ENCODE data around the gene SMTN. TPM values are rescaled to one million over a fixed set of nuclear protein-coding genes. Genes with fewer than 3 reads are reported as not detected.
A peak's percentile ranks its signal among the peaks of the same experiment; 100 is the strongest.

Gene SMTN
- total and polyA plus RNA-seq, 10 of the 15 experiments (the other 5 are each of a cell fraction or from before 2014, with no cell fraction given) = 0.92 to 21.9 (median 4.8) TPM

DNA sequence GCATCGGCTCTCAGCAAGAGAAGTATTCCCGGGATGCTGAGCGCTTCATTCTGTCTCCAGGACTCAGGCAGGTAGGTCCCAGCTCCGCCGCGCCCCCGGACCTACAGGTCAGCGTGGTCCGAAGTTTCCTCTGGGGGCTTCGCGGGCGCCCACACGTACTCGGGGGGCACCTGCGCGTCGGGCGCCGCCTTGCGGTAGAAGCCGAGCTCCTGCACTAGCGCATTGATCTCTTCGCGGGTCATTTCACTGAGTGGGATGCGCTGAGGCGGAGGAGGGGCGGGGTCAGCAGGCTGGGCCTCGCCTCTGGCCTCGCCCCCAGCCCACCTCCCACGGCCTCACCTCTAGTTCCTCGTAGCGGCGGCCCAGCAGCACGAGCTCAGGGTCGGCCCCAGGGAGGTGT, 23.8 kb downstream of the SMTN start (continued):
- no peak for TF ChIP-seq SIX5 (IDR thresholded peaks at IDR 0.05; ENCODE audit: low read depth, low read length, severe bottlenecking)
- no peak for TF ChIP-seq JUND (IDR thresholded peaks at IDR 0.05; ENCODE audit: low read depth, low read length)
- TF ChIP-seq, protein P1, sequence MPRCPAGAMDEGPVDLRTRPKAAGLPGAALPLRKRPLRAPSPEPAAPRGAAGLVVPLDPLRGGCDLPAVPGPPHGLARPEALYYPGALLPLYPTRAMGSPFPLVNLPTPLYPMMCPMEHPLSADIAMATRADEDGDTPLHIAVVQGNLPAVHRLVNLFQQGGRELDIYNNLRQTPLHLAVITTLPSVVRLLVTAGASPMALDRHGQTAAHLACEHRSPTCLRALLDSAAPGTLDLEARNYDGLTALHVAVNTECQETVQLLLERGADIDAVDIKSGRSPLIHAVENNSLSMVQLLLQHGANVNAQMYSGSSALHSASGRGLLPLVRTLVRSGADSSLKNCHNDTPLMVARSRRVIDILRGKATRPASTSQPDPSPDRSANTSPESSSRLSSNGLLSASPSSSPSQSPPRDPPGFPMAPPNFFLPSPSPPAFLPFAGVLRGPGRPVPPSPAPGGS (IDR thresholded peaks at IDR 0.05; ENCODE audit: borderline replicate concordance, insufficient read depth, low read depth, low read length, poor library complexity, severe bottlenecking) = no peak
- no peak for TF ChIP-seq NFIC (IDR thresholded peaks at IDR 0.05; ENCODE audit: low read depth, low read length)
- TF ChIP-seq EZH2 (IDR thresholded peaks at IDR 0.05; ENCODE audit: borderline replicate concordance, control insufficient read depth, low read depth, low read length) = no peak
- TF ChIP-seq ZBED1 (IDR thresholded peaks at IDR 0.05; ENCODE audit: borderline replicate concordance) = no peak
- no peak for TF ChIP-seq E4F1 (IDR thresholded peaks at IDR 0.05; ENCODE audit: borderline replicate concordance, partially characterized antibody)
- TF ChIP-seq KLF5 (IDR thresholded peaks at IDR 0.05; ENCODE audit: partially characterized antibody) = no peak
- TF ChIP-seq, protein P2, sequence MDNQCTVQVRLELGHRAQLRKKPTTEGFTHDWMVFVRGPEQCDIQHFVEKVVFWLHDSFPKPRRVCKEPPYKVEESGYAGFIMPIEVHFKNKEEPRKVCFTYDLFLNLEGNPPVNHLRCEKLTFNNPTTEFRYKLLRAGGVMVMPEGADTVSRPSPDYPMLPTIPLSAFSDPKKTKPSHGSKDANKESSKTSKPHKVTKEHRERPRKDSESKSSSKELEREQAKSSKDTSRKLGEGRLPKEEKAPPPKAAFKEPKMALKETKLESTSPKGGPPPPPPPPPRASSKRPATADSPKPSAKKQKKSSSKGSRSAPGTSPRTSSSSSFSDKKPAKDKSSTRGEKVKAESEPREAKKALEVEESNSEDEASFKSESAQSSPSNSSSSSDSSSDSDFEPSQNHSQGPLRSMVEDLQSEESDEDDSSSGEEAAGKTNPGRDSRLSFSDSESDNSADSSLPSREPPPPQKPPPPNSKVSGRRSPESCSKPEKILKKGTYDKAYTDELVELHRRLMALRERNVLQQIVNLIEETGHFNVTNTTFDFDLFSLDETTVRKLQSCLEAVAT (IDR thresholded peaks at IDR 0.05) = no peak
- no peak for TF ChIP-seq ESRRA (IDR thresholded peaks at IDR 0.05; ENCODE audit: low read length)
- 0 out of 2 replicates have a peak, but pooled peaks have one; percentile 22 for TF ChIP-seq CHD2 (IDR thresholded peaks at IDR 0.05; ENCODE audit: borderline replicate concordance, low read depth, low read length)
- no peak for TF ChIP-seq ZNF217 (IDR thresholded peaks at IDR 0.05)
- no peak for TF ChIP-seq NFYA (IDR thresholded peaks at IDR 0.05; ENCODE audit: borderline replicate concordance, low read depth, low read length)
- TF ChIP-seq NR2F1 (conservative IDR thresholded peaks at IDR 0.05) = peak; percentile 81
- TF ChIP-seq CTCF (IDR thresholded peaks at IDR 0.05 in 2 of 3, conservative IDR thresholded peaks at IDR 0.05 in 1 of 3; ENCODE audit: control insufficient read depth in 2 of 3, extremely low read depth in 1 of 3, insufficient read depth in 1 of 3, low read depth in 3 of 3, low read length in 3 of 3) = peak; percentile 21 to 58 (median 43); a peak in 5 of 6 replicates
- TF ChIP-seq ASH2L (IDR thresholded peaks at IDR 0.05; ENCODE audit: borderline replicate concordance, low read depth) = no peak
- TF ChIP-seq, protein P3, sequence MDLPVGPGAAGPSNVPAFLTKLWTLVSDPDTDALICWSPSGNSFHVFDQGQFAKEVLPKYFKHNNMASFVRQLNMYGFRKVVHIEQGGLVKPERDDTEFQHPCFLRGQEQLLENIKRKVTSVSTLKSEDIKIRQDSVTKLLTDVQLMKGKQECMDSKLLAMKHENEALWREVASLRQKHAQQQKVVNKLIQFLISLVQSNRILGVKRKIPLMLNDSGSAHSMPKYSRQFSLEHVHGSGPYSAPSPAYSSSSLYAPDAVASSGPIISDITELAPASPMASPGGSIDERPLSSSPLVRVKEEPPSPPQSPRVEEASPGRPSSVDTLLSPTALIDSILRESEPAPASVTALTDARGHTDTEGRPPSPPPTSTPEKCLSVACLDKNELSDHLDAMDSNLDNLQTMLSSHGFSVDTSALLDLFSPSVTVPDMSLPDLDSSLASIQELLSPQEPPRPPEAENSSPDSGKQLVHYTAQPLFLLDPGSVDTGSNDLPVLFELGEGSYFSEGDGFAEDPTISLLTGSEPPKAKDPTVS (IDR thresholded peaks at IDR 0.05; ENCODE audit: low read depth, low read length) = no peak
- no peak for TF ChIP-seq SMARCA5 (IDR thresholded peaks at IDR 0.05)
- 0 out of 2 replicates have a peak, but pooled peaks have one; percentile 38 for TF ChIP-seq GATAD2B (conservative IDR thresholded peaks at IDR 0.05; ENCODE audit: low read depth)
- no peak for TF ChIP-seq CEBPB (IDR thresholded peaks at IDR 0.05; ENCODE audit: borderline replicate concordance in 1 of 2, low read depth in 2 of 2, low read length in 2 of 2)
